HG03159 (cell line): ENCODE measurements around the gene PUSL1.
"Not testable (repeated sequence)": the region's sequence is repeated elsewhere in the genome, so short reads cannot be mapped to it uniquely, and the experiment has no call there.

ENCODE experiments used
- ATAC-seq: cut with Tn5 transposase; IDR thresholded peaks from one replicate; pipeline ENCODE4 v1.9.1; 2021; ENCODE audit warnings: mild to moderate bottlenecking, moderate library complexity; ENCODE audit not compliant: unreplicated experiment

Gene PUSL1

GRCh38 chr1:1307261-1307922 is 1.0 kb upstream of the PUSL1 start:
- no peak for ATAC-seq

DNA sequence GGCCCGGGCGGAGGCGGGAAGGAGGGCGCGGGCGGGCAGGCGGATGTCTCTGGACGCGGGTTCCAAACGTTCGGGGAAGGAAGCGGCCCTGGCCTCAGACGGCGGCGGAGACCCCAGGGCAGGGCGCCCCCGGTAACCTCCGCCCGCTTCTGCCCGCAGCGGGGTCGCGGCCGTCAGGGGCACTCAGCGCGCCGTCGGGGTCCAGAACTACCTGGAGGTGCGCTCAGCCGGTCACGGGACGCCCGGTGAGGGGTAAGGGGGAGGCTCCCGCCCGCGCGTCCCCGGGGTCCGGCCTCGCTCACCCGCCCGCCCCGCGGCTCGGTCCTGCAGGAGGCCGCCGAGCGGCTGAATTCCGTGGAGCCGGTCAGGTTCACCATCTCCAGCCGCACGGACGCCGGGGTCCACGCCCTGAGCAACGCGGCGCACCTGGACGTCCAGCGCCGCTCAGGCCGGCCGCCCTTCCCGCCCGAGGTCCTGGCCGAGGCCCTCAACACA is 406 bp downstream of the PUSL1 start:
- ATAC-seq, result peak; percentile 0

DNA sequence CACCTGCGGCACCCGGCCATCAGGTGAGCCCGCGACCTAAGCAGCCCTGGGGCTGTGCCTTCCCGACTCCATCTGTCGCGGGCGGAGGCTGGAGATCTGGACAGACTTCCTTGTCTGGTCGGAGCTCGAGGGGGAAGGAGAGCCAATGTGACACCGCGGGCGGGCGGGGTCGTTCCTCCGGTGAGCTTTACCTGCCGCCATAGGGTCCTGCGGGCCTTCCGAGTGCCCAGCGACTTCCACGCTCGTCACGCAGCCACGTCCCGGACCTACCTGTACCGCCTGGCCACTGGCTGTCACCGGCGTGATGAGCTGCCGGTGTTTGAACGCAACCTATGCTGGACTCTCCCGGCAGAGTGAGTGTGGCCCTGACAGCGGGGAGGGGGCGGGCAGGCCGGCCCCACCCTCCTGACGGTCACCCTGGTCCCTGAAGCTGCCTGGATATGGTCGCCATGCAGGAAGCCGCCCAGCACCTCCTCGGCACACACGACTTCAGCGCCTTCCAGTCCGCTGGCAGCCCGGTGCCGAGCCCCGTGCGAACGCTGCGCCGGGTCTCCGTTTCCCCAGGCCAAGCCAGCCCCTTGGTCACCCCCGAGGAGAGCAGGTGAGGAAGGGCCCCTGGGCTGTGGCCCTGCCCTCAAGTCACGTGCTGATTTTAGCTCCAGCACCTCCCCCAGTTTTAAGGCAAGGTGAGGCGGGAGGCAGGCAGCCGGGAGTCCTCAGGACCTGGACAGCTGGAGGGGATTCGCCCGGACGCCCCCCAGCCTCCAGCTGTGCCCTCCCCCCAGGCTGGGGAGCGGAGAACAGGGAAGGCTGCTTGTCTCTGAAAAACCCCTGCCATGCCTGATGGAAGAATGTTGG is 1.1 kb downstream of the PUSL1 start:
- ATAC-seq, result no peak

GRCh38 chr1:1310109-1310385 is 1.6 kb downstream of the PUSL1 start:
- ATAC-seq, result no peak

DNA sequence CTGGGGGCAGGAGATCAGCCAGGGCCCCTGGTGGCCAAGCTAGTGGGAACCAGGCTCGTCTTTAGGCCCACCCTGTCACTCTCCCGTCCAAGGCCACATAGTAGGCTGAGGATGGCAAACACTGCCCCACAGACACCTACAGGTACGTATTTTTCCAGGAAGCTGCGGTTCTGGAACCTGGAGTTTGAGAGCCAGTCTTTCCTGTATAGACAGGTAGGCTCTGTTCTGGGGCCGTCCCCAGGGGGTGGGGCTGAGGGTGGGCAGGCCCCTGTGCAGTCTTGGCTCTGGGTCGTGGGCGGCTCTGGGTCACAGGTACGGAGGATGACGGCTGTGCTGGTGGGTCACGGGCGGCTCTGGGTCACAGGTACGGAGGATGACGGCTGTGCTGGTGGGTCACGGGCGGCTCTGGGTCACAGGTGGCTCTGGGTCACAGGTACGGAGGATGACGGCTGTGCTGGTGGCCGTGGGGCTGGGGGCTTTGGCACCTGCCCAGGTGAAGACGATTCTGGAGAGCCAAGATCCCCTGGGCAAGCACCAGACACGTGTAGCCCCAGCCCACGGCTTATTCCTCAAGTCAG is 2.2 kb downstream of the PUSL1 start:
- no peak for ATAC-seq

GRCh38 chr1:1311107-1312104 is 3.0 kb downstream of the PUSL1 start:
- no peak for ATAC-seq

DNA sequence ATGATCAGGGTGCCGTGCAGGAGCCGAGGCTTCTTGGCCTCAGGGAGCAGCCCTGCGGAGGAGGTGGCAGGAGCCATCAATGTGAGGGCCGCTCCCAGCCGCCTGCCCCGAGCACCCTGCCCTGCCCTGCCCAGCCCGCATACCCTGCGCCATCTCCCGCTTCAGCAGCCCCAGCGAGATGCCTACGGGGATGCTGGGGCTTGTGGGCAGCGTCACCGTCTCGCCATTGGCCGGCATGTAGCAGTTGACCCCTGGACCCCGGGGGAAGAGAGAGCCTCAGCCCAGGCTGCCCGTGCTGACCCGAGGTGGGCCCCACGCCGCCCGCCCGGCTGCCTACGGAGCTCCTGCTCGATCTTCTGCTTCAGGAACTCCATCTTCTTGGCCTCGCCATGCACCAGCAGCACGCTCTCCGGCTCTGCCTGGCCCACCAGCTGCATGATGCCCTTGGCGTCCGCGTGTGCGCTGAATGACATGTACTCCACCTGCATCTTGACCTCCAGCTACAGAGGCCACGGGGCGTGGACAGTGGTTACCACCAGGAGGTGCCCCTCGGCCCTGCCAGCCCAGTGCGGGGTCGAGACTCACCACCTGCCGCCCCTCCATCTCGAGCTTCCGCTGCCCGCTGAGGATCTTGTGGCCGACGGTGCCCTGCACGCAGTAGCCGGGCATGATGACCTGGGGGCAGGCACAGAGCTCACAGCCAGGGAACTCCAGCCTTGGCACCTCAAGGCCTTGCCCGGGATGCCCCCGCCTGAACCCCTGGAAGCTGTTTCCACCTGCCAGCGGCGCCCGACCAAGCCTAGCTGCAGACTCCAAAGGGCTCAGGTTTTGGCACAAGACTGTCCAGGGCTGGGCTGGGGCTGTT is 4.3 kb downstream of the PUSL1 start:
- no peak for ATAC-seq

- ATAC-seq, result no peak
These were observed 5.3 kb downstream of the PUSL1 start for GRCh38 chr1:1313500-1314236.

DNA sequence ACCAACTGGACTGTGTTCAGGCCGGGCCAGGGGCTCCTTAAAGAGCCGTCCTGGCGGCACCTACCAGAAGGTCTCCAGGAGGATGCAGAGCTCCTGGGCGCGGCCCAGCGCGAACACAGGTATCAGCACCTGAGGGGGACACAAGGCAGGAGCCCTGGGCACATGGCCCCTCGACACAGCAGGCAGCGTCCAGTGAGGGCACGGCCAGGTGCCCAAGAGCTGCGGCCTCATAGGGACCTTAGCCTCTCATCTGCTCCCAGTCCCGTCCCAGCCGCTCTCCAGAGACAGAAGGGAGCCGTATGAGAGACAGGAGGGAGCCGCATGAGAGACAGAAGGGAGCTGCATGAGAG is 5.8 kb downstream of the PUSL1 start:
- ATAC-seq, result no peak

- ATAC-seq, result no peak
These were observed 6.4 kb downstream of the PUSL1 start for GRCh38 chr1:1314678-1315335.

DNA sequence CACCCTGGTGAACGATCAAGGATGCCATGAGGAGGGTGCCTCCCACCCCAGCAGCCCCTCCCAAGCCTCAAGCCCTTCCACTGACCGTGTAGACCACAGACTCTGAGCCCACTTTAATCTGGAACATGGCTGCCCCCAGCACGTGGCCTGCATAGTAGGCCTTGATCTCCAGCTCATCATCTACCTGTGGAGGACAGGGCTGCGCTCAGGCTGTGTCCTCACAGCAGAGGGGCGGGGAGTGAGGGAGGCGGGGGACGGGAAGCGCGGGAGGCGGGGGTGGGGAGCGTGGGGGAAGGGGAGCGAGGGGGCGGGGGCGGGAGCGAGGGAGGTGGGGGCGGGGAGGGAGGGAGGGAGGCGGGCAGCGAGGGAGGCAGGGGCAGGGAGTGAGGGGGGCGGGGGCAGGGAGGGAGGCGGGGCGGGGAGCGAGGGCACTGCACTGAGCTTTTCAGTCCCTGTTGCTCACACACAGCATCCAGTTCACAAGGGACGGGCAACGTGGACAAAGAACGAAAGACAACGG is 7.1 kb downstream of the PUSL1 start:
- no peak for ATAC-seq

GRCh38 chr1:1316199-1316598 is 7.8 kb downstream of the PUSL1 start:
- ATAC-seq, result not testable (repeated sequence)

- no peak for ATAC-seq
These were observed 9.0 kb downstream of the PUSL1 start for GRCh38 chr1:1317420-1317819.

DNA sequence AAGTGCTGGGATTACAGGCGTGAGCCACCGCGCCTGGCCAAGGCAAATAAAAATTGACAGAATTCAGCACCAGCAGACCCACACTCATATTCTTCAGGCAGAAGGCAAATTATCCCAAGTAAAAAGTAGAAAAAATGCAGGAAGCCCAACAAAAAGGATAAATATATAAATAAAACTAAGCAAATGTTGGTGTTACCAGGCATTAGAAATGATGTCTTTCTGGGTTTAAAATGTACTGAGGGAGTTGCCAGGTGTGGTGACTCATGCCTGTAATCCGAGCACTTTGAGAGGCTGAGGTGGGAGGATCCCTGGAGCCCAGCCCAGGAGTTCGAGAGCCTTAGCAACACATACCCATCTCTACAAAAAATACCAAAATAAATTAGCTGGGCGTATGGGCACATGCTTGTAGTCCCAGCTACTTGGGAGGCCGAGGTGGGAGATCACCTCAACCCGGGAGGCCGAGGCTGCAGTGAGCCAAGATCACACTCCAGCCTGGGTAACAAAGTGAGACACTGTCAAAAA is 9.8 kb downstream of the PUSL1 start:
- no peak for ATAC-seq

GRCh38 chr1:1318777-1319645 is 10.6 kb downstream of the PUSL1 start:
- no peak for ATAC-seq

- ATAC-seq, result no peak
These were observed 11.2 kb downstream of the PUSL1 start for GRCh38 chr1:1319646-1319941.

- no peak for ATAC-seq
These were observed 12.5 kb downstream of the PUSL1 start for GRCh38 chr1:1320666-1321448.
